ENCODE results near the gene CTNND1. TPM values are rescaled to one million over a fixed set of nuclear protein-coding genes. Genes with fewer than 3 reads are reported as not detected.

The CTNND1 gene
- total and polyA plus RNA-seq, 10 of the 15 experiments (the other 5 are each of a cell fraction or from before 2014, with no cell fraction given): 4.7 to 70.0 (median 30.0) TPM

GRCh38 chr11:57764021-57764420, 2.4 kb downstream of the CTNND1 start:
- FAIRE-seq (no peak), ATAC-seq (peak; percentile 4; the same call in 2 of the 3 replicates), DNase-seq (ENCODE audit: low read depth, low spot score) (no peak)
- ChIA-PET SMC1A (ENCODE audit: uncharacterized antibody, unreplicated experiment) (interaction anchor here (0.8 to 11.4 kb wide), 11 partner anchors 8 to 745 kb away, joined by 3 to 197 read pairs (median 5); partner anchors contain the start of genes BTBD18 and SELENOH), POLR2A (interaction anchor here (0.6 to 9.4 kb wide), 12 partner anchors 13 to 88 kb away, joined by 3 to 110 read pairs (median 6); partner anchors contain the start of genes MED19, SELENOH and TMX2), RAD21 (ENCODE audit: unreplicated experiment) (interaction anchor here (0.6 to 12.9 kb wide), 9 partner anchors 9 to 195 kb away, joined by 3 to 141 read pairs (median 8); partner anchors contain the start of gene BTBD18), CTCF (interaction anchor here (0.9 to 10.1 kb wide), 11 partner anchors 9 to 1274 kb away, joined by 3 to 169 read pairs (median 8); partner anchors contain the start of gene BTBD18)
- 96% methylated on average over 4 of the region's 4 CpGs for WGBS (ENCODE audit: insufficient coverage, insufficient replicate concordance, low lambda C conversion rate, missing lambda C conversion rate)
- Histone ChIP-seq H3K79me2 (ENCODE audit: control insufficient read depth, insufficient read depth, low read length) (peaks cover 68% of the 10 kb centered on the region), H4K20me1 (ENCODE audit: control insufficient read depth, insufficient read depth) (no peaks in the 10 kb centered on the region), H3K4me2 (ENCODE audit: control insufficient read depth, insufficient read depth) (peak overlapping the region; percentile 86), H3K9me3 (replicated peaks; ENCODE audit: control insufficient read depth, insufficient read depth, low read length) (no peaks in the 10 kb centered on the region), H3K27ac (ENCODE audit: control insufficient read depth, insufficient read depth) (peak overlapping the region; percentile 25; the same call in 1 of the 2 replicates), H3K4me3 (peak overlapping the region; percentile 70), H3K4me1 (ENCODE audit: control insufficient read depth, insufficient read depth, low read length) (no peaks in the 10 kb centered on the region), H2AFZ (ENCODE audit: control insufficient read depth, low read depth, low read length) (no peak overlapping the region), H3K9ac (ENCODE audit: control insufficient read depth, insufficient read depth, low read length) (peak overlapping the region; percentile 98; the same call in 1 of the 2 replicates), H3K27me3 (replicated peaks in 1 of 2; ENCODE audit: control insufficient read depth in 2 of 2, insufficient read depth in 2 of 2, low read length in 1 of 2) (no peaks in the 10 kb centered on the region), H3K36me3 (ENCODE audit: control insufficient read depth in 2 of 2, insufficient read depth in 2 of 2, low read length in 1 of 2) (peaks cover 0 to 3% of the 10 kb centered on the region in 2 experiments; a peak in 1 of 4 replicates)
- in situ Hi-C loops (cut with MboI) (no loop called here), intact Hi-C loops (cut with micrococcal nuclease; ENCODE audit: unreplicated experiment) (no loop called here)
- BruUV-seq (replicated peaks): no TSS peak
- TF ChIP-seq ATF3 (IDR thresholded peaks at IDR 0.05; ENCODE audit: borderline replicate concordance, extremely low read depth, low read depth, low read length) (no peak), HSF1 (IDR thresholded peaks at IDR 0.05; ENCODE audit: low read depth, low read length) (no peak), SIN3A (IDR thresholded peaks at IDR 0.05; ENCODE audit: low read depth, low read length) (no peak), KDM1A (IDR thresholded peaks at IDR 0.05; ENCODE audit: borderline replicate concordance) (no peak), RAD51 (IDR thresholded peaks at IDR 0.05) (no peak), POU2F2 (IDR thresholded peaks at IDR 0.05; ENCODE audit: borderline replicate concordance, low read depth, low read length) (no peak), ZNF207 (IDR thresholded peaks at IDR 0.05; ENCODE audit: borderline replicate concordance) (no peak), MAX (IDR thresholded peaks at IDR 0.05; ENCODE audit: low read depth, low read length) (no peak), TCF12 (IDR thresholded peaks at IDR 0.05; ENCODE audit: low read depth, low read length) (no peak), PAX5 (IDR thresholded peaks at IDR 0.05; ENCODE audit: borderline replicate concordance, low read depth, low read length) (no peak), SIX5 (IDR thresholded peaks at IDR 0.05; ENCODE audit: low read depth, low read length, severe bottlenecking) (no peak), NKRF (conservative IDR thresholded peaks at IDR 0.05) (no peak), ZNF592 (IDR thresholded peaks at IDR 0.05) (no peak)

Data from GM12878 (cell line).